Measurements from ENCODE around the gene CHST8. TPM values are rescaled to one million over a fixed set of nuclear protein-coding genes. Genes with fewer than 3 reads are reported as not detected.

The CHST8 gene, protein sequence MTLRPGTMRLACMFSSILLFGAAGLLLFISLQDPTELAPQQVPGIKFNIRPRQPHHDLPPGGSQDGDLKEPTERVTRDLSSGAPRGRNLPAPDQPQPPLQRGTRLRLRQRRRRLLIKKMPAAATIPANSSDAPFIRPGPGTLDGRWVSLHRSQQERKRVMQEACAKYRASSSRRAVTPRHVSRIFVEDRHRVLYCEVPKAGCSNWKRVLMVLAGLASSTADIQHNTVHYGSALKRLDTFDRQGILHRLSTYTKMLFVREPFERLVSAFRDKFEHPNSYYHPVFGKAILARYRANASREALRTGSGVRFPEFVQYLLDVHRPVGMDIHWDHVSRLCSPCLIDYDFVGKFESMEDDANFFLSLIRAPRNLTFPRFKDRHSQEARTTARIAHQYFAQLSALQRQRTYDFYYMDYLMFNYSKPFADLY
- total RNA-seq (not detected), polyA plus RNA-seq (not detected)

DNA sequence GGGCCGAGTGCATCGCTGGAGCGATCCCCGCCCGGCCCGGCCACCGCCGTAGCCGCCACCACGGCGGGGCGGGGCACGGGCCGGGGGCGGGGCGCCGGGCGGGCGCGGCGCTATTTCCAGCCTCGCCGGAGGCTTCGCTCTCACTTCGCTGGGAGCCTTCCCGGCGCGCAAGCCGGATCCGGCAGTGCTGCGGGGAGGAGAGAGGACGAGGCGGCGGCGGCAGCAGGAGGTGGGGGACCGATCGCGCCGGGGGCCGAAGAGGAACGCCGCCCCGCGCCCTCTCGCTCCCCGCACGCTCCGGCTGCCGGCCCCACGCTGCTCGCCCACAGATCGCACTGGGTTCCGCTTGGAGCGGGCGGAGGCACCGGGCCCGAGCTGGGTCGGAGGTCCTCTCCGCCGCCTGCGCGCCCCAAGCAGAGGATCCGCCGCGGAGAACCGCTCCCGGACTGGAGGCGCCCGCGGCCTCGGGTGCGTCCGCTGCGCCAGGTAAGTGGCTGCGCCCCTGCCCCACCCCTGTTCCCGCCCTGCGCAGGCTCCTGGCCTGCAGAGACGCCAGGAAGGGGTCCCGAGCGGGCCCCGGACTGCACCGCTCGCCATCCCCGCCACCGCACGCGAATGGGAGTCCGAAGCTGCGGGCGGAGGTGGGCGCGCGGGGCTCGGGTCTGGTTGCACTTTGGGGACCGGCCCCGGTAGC lies at the start of gene CHST8:
TSS of gene CHST8 (plus strand) at position 143 of the 694 bp plus-strand sequence. CDS start 67,309 bp downstream, outside the sequence.
- H3K27me3 ChIP-seq (ENCODE audit: insufficient read depth, low read length), result peaks cover 12% of the 10 kb centered on the region
- CTCF ChIA-PET (ENCODE audit: partially characterized antibody), result no interaction called here
- Mint-ChIP-seq H3K36me3 (no peaks in the 10 kb centered on the region), H3K4me3 (peak within 1 kb of the TSS in 2 of 8 donors; percentile 26 to 56), H3K9me3 (peaks cover 0 to 3% (median 0%) of the 10 kb centered on the region in 8 donors), H3K4me1 (no peaks in the 10 kb centered on the region), H3K27ac (no peak within 1 kb of the TSS), H3K27me3 (peaks cover 40 to 45% of the 10 kb centered on the region in 2 donors)
- DNase-seq, result no peak
- POLR2A ChIA-PET (ENCODE audit: partially characterized antibody), result no interaction called here
- H3K9me3 ChIP-seq (ENCODE audit: control insufficient read depth in 1 of 2, low read length in 2 of 2), result no peaks in the 10 kb centered on the region
- no peaks in the 10 kb centered on the region for H3K4me1 ChIP-seq (ENCODE audit: insufficient read depth, low read length)
- H3K4me3 ChIP-seq (ENCODE audit: low read length in 2 of 2), result no peak within 1 kb of the TSS
- no peak within 1 kb of the TSS for H3K27ac ChIP-seq (ENCODE audit: low read depth, low read length)
- intact Hi-C loops (cut with micrococcal nuclease), result no loop called here
- no peaks in the 10 kb centered on the region for H3K36me3 ChIP-seq (ENCODE audit: insufficient read depth, low read length)

DNA sequence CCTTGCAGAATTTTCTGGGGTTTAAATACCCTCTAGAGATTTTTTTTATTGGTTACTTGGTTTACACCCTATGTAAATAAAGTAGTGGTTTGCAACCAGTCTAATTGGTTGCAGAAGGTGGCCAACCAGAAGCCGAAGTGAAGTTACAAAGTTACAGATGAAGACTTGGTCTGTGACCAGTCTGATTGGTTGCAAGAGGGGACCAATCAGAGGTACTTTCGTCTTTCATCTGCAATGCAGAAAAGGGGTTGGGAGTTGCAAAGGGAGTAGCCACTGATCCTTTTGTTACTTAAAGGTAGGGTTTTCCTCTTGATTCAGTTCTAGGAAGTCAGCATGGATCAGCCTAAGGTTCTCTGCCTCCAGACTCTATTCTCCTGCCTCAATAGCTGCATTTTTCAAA lies 48.8 kb upstream of the CHST8 start:
- Mint-ChIP-seq H3K4me1 (no peaks in the 10 kb centered on the region), H3K27me3 (peaks cover 17 to 24% of the 10 kb centered on the region in 2 donors), H3K4me3 (no peak overlapping the region), H3K27ac (no peak overlapping the region), H3K9me3 (peaks cover 2 to 34% (median 18%) of the 10 kb centered on the region in 8 donors), H3K36me3 (no peaks in the 10 kb centered on the region)
- no peak overlapping the region for H3K27ac ChIP-seq (ENCODE audit: low read depth, low read length)
- H3K4me3 ChIP-seq (ENCODE audit: low read length in 2 of 2), result no peak overlapping the region
- H3K4me1 ChIP-seq (ENCODE audit: insufficient read depth, low read length), result no peaks in the 10 kb centered on the region
- H3K36me3 ChIP-seq (ENCODE audit: insufficient read depth, low read length), result no peaks in the 10 kb centered on the region
- peaks cover 0 to 12% of the 10 kb centered on the region in 2 donors for H3K9me3 ChIP-seq (ENCODE audit: control insufficient read depth in 1 of 2, low read length in 2 of 2)
- intact Hi-C loops (cut with micrococcal nuclease), result no loop called here
- POLR2A ChIA-PET (ENCODE audit: partially characterized antibody), result no interaction called here
- no peak for DNase-seq
- CTCF ChIA-PET (ENCODE audit: partially characterized antibody), result no interaction called here
- no peaks in the 10 kb centered on the region for H3K27me3 ChIP-seq (ENCODE audit: insufficient read depth, low read length)

DNA sequence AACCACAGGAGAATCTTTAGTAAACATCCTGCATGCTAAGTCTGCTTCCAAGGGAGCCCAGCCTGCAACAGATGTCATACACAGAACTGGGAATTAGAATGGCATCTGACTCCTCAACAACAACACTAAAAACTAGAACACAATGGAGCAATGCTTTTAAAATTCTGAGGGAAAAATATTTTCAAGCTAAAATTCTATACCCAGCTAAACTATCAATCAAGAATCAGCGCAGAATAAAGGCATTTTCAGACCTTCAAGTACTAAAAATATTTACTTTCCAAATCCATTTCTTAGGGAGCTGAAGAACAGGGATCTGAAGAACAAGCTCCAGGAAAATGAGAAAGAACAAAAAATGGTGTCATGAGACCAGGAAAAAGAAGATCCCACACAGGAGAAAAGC lies 46.9 kb upstream of the CHST8 start:
- no peak overlapping the region for H3K4me3 ChIP-seq (ENCODE audit: low read length in 2 of 2)
- H3K27ac ChIP-seq (ENCODE audit: low read depth, low read length), result no peak overlapping the region
- intact Hi-C loops (cut with micrococcal nuclease), result no loop called here
- no peaks in the 10 kb centered on the region for H3K27me3 ChIP-seq (ENCODE audit: insufficient read depth, low read length)
- H3K9me3 ChIP-seq (ENCODE audit: control insufficient read depth in 1 of 2, low read length in 2 of 2), result peaks cover 0 to 12% of the 10 kb centered on the region in 2 donors
- Mint-ChIP-seq H3K36me3 (no peaks in the 10 kb centered on the region), H3K4me3 (no peak overlapping the region), H3K9me3 (peaks cover 2 to 34% (median 18%) of the 10 kb centered on the region in 8 donors), H3K27ac (no peak overlapping the region), H3K4me1 (no peaks in the 10 kb centered on the region), H3K27me3 (peaks cover 9 to 21% of the 10 kb centered on the region in 2 donors)
- H3K36me3 ChIP-seq (ENCODE audit: insufficient read depth, low read length), result no peaks in the 10 kb centered on the region
- H3K4me1 ChIP-seq (ENCODE audit: insufficient read depth, low read length), result no peaks in the 10 kb centered on the region
- ChIA-PET CTCF (ENCODE audit: partially characterized antibody) (no interaction called here), POLR2A (ENCODE audit: partially characterized antibody) (no interaction called here)
- DNase-seq, result no peak

DNA sequence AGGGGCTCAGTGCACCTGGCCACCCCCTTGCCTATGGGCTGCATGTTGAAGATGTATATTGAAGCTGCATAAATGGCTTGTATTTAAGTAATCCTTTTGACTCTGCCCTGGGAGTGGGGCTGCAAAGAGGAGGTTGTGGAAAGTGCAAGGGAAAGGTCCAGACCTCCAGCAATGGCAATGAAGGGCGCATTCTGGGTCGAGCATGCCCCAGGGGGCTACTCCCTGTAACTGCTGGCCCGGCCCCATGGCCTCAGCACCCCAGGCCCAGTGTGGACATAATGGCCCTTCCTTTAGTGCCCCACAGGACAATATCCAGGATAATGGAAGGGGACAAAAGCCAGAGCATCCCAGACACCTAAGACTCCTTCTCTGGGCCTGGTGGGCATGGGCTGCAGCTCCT lies 43.1 kb upstream of the CHST8 start:
- Mint-ChIP-seq H3K27me3 (peaks cover 7 to 14% of the 10 kb centered on the region in 2 donors), H3K4me3 (no peak overlapping the region)

DNA sequence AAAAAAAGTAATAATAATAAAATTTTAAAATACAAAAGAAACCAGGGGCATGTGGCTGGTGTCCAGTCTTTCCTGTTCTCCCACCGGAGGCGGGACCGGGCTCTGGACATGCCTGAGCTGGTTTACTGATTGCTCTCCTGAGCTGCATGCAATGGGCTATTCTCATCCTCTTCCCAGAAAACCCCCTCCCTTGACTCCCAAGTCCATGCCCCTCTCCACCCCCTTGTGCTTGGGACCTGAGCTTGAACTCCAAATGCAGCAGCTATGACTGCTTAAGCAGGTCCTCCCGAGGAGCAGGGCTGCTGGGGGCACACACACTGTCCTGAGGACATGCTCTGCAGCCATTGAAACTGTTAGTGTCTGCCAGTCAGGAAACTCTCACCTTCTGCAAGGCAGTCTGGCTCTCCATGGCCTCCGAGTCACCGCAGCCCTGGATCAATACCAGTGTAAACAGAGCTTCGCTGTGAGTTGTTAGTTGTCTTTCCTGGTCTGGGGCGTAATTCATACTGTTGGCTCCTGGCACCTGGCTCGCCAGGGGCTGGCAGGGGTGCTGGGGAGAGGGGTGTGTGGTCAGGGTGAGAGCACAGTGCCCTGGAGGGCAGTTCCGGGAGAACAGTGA lies 41.6 kb upstream of the CHST8 start:
- Histone ChIP-seq H3K27me3 (ENCODE audit: insufficient read depth, low read length) (no peaks in the 10 kb centered on the region), H3K4me3 (ENCODE audit: low read length in 2 of 2) (no peak overlapping the region), H3K9me3 (ENCODE audit: control insufficient read depth in 1 of 2, low read length in 2 of 2) (peaks cover 0 to under 1% of the 10 kb centered on the region in 2 donors), H3K36me3 (ENCODE audit: insufficient read depth, low read length) (no peaks in the 10 kb centered on the region), H3K27ac (ENCODE audit: low read depth, low read length) (no peak overlapping the region), H3K4me1 (ENCODE audit: insufficient read depth, low read length) (no peaks in the 10 kb centered on the region)
- no peak for DNase-seq
- no peaks in the 10 kb centered on the region for H3K36me3 Mint-ChIP-seq
- CTCF ChIA-PET (ENCODE audit: partially characterized antibody), result no interaction called here
- H3K27me3 Mint-ChIP-seq, result peaks cover 7 to 18% of the 10 kb centered on the region in 2 donors
- H3K9me3 Mint-ChIP-seq, result peaks cover 0 to 9% (median 2%) of the 10 kb centered on the region in 8 donors
- H3K27ac Mint-ChIP-seq, result no peak overlapping the region
- POLR2A ChIA-PET (ENCODE audit: partially characterized antibody), result no interaction called here
- no peak overlapping the region for H3K4me3 Mint-ChIP-seq
- intact Hi-C loops (cut with micrococcal nuclease), result no loop called here
- no peaks in the 10 kb centered on the region for H3K4me1 Mint-ChIP-seq

More for the DNA sequence above, 43.1 kb upstream of the CHST8 start:
- no peaks in the 10 kb centered on the region for H3K27me3 ChIP-seq (ENCODE audit: insufficient read depth, low read length)
- H3K36me3 ChIP-seq (ENCODE audit: insufficient read depth, low read length), result no peaks in the 10 kb centered on the region
- no peak for DNase-seq
- no peak overlapping the region for H3K27ac Mint-ChIP-seq
- peaks cover 0 to 12% of the 10 kb centered on the region in 2 donors for H3K9me3 ChIP-seq (ENCODE audit: control insufficient read depth in 1 of 2, low read length in 2 of 2)
- no peak overlapping the region for H3K27ac ChIP-seq (ENCODE audit: low read depth, low read length)
- H3K4me1 ChIP-seq (ENCODE audit: insufficient read depth, low read length), result no peaks in the 10 kb centered on the region
- POLR2A ChIA-PET (ENCODE audit: partially characterized antibody), result no interaction called here
- CTCF ChIA-PET (ENCODE audit: partially characterized antibody), result no interaction called here
- H3K4me3 ChIP-seq (ENCODE audit: low read length in 2 of 2), result no peak overlapping the region
- intact Hi-C loops (cut with micrococcal nuclease), result no loop called here
- no peaks in the 10 kb centered on the region for H3K36me3 Mint-ChIP-seq
- H3K9me3 Mint-ChIP-seq, result peaks cover 0 to 23% (median 15%) of the 10 kb centered on the region in 8 donors
- no peaks in the 10 kb centered on the region for H3K4me1 Mint-ChIP-seq

DNA sequence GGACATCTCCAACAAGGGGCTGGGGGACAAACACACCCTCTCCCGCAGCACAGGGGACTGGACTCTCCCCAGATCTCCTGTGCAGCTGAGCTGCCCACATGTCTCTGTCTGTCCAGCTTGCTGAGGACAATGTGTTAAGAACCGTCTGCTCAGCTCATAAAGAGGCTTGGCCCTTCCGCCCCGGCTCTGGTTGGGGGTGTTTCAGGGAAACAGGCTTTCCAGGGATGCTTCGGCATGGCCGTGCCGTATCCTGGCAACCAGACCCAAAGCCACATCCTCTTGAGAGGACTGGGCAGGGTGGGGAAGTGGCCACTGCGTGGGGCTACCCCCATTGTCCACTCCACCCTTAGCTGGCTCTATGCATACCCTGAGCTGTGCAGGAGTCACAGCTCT lies 41.1 kb upstream of the CHST8 start:
- Mint-ChIP-seq H3K27me3 (peaks cover 7 to 18% of the 10 kb centered on the region in 2 donors), H3K4me3 (no peak overlapping the region), H3K27ac (no peak overlapping the region), H3K9me3 (peaks cover 0 to 10% (median 2%) of the 10 kb centered on the region in 8 donors), H3K4me1 (no peaks in the 10 kb centered on the region), H3K36me3 (no peaks in the 10 kb centered on the region)
- intact Hi-C loops (cut with micrococcal nuclease), result no loop called here
- POLR2A ChIA-PET (ENCODE audit: partially characterized antibody), result no interaction called here
- DNase-seq, result no peak
- CTCF ChIA-PET (ENCODE audit: partially characterized antibody), result no interaction called here
- no peaks in the 10 kb centered on the region for H3K27me3 ChIP-seq (ENCODE audit: insufficient read depth, low read length)
- no peak overlapping the region for H3K4me3 ChIP-seq (ENCODE audit: low read length in 2 of 2)
- H3K4me1 ChIP-seq (ENCODE audit: insufficient read depth, low read length), result no peaks in the 10 kb centered on the region
- no peaks in the 10 kb centered on the region for H3K36me3 ChIP-seq (ENCODE audit: insufficient read depth, low read length)
- no peaks in the 10 kb centered on the region for H3K9me3 ChIP-seq (ENCODE audit: control insufficient read depth in 1 of 2, low read length in 2 of 2)
- H3K27ac ChIP-seq (ENCODE audit: low read depth, low read length), result no peak overlapping the region

DNA sequence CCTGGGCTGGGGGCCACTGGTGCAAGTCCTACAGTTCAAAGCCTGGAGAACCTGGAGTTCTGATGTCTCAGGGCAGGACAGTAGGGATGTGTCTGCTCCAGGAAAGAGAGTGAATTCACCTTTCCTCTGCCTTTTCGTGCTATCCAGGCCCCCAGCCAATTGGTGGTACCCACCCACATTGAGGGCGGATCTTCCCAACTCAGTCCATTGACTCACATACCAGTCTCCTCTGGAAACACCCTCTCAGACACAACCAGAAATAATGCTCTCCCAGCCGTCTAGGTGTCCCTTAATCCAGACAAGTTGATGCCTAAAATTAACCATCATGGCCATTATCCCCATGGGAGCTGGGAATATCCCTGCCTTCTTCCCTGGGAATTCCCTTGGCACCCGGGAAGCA lies 38.8 kb upstream of the CHST8 start:
- H3K9me3 Mint-ChIP-seq, result peaks cover 4 to 18% (median 11%) of the 10 kb centered on the region in 8 donors
- POLR2A ChIA-PET (ENCODE audit: partially characterized antibody), result no interaction called here
- CTCF ChIA-PET (ENCODE audit: partially characterized antibody), result no interaction called here

More for the DNA sequence above, 38.8 kb upstream of the CHST8 start:
- Histone ChIP-seq H3K27me3 (ENCODE audit: insufficient read depth, low read length) (no peaks in the 10 kb centered on the region), H3K27ac (ENCODE audit: low read depth, low read length) (no peak overlapping the region), H3K4me3 (ENCODE audit: low read length in 2 of 2) (no peak overlapping the region), H3K4me1 (ENCODE audit: insufficient read depth, low read length) (no peaks in the 10 kb centered on the region), H3K9me3 (ENCODE audit: control insufficient read depth in 1 of 2, low read length in 2 of 2) (peaks cover 0 to 4% of the 10 kb centered on the region in 2 donors), H3K36me3 (ENCODE audit: insufficient read depth, low read length) (no peaks in the 10 kb centered on the region)
- Mint-ChIP-seq H3K4me1 (no peaks in the 10 kb centered on the region), H3K27ac (no peak overlapping the region), H3K27me3 (peaks cover 4 to 16% of the 10 kb centered on the region in 2 donors), H3K36me3 (no peaks in the 10 kb centered on the region), H3K4me3 (no peak overlapping the region)
- intact Hi-C loops (cut with micrococcal nuclease), result no loop called here
- DNase-seq, result no peak
